GM12801 (cell line): ENCODE results near the gene USP24.

Experiments
- TF ChIP-seq, protein P1 (sequence below): IDR thresholded peaks from one replicate; pipeline ENCODE4 v1.5.1; 2011; ENCODE audit warnings: control low read depth; ENCODE audit not compliant: insufficient read length; ENCODE audit errors: extremely low read depth

The USP24 gene

DNA sequence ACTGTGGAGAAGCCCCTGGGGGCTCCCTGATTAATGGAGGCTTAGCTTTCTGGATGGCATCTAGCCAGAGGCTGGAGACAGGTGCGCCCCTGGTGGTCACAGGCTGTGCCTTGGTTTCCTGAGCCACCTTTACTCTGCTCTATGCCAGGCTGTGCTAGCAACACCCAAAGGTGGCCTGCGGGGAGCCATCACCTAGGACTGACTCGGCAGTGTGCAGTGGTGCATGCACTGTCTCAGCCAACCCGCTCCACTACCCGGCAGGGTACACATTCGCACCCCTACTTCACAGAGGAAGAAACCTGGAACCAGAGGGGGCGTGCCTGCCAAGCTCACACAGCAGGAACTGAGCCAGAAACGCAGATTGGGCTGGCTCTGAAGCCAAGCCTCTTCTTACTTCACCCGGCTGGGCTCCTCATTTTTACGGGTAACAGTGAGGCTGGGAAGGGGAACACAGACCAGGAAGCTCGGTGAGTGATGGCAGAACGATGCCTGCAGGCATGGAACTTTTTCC, 151.0 kb downstream of the USP24 start:
- TF ChIP-seq, protein P1, sequence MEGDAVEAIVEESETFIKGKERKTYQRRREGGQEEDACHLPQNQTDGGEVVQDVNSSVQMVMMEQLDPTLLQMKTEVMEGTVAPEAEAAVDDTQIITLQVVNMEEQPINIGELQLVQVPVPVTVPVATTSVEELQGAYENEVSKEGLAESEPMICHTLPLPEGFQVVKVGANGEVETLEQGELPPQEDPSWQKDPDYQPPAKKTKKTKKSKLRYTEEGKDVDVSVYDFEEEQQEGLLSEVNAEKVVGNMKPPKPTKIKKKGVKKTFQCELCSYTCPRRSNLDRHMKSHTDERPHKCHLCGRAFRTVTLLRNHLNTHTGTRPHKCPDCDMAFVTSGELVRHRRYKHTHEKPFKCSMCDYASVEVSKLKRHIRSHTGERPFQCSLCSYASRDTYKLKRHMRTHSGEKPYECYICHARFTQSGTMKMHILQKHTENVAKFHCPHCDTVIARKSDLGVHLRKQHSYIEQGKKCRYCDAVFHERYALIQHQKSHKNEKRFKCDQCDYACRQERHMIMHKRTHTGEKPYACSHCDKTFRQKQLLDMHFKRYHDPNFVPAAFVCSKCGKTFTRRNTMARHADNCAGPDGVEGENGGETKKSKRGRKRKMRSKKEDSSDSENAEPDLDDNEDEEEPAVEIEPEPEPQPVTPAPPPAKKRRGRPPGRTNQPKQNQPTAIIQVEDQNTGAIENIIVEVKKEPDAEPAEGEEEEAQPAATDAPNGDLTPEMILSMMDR: no peak

DNA sequence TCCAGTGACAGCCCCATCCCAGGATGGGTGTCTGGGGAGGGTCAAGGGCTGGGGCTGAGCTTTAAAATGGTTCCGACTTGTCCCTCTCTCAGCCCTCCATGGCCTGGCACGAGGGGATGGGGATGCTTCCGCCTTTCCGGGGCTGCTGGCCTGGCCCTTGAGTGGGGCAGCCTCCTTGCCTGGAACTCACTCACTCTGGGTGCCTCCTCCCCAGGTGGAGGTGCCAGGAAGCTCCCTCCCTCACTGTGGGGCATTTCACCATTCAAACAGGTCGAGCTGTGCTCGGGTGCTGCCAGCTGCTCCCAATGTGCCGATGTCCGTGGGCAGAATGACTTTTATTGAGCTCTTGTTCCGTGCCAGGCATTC, 151.6 kb downstream of the USP24 start:
- TF ChIP-seq, protein P1: no peak

DNA sequence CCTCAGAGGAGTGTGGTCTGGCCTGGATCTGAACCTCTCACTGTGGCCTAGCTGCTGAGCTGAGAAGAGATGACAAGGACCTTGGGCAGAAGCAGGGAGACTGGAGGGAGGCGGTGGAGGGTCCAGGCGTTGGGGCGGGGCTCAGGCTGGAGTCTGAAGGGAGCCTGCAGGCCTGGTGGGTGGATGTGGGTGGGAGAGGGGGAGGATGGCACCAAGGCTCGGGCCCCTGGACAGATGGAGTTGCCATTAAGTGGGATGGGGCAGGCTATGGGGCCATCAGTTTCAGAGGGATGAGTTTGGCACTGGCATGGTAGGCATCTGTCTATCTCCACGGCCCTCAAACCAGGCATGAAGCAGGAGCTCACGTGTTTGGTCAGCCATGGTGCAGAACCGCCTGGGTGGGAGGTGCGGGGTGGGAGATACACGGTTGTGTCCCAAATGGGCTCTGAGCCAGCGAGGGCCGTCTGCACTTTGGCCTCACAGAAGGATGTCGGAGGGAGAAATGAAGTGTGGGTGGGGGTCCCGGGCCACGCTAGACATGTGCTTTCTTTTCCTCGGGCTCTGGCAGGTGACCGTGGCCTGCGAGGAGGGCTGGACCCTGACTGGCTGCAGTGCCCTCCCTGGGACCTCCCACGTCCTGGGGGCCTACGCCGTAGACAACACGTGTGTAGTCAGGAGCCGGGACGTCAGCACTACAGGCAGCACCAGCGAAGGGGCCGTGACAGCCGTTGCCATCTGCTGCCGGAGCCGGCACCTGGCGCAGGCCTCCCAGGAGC, 152.2 kb downstream of the USP24 start:
- TF ChIP-seq, protein P1: no peak

DNA sequence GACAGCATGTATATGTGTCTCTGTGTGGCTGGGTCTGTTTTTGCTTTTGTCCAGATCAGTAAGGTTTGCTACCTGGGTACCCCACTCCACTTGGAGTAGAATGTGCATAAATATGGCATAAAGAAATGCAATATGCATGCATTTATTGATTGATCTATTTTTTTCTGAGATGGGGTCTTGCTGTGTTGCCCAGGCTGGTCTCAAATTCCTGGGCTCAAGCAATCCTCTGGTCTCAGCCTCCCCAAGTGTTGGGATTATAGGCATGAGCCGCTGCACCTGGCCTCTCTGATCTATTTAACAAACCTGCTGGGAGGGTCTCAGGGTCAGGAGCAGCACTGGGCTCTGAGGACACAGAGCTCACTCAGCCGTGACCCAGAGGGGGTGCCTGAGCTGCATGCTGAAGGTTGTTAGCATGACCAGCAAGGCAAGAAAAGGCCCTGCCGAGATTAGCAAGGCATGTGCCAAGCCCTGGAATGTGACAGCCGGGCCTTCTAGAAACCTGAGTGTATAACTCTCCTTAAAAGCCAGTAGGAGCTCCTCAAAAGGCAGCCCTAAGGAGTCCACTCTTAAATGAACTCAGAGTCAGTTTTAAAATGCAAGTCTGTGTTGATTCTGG, 153.3 kb downstream of the USP24 start:
- TF ChIP-seq, protein P1: no peak

DNA sequence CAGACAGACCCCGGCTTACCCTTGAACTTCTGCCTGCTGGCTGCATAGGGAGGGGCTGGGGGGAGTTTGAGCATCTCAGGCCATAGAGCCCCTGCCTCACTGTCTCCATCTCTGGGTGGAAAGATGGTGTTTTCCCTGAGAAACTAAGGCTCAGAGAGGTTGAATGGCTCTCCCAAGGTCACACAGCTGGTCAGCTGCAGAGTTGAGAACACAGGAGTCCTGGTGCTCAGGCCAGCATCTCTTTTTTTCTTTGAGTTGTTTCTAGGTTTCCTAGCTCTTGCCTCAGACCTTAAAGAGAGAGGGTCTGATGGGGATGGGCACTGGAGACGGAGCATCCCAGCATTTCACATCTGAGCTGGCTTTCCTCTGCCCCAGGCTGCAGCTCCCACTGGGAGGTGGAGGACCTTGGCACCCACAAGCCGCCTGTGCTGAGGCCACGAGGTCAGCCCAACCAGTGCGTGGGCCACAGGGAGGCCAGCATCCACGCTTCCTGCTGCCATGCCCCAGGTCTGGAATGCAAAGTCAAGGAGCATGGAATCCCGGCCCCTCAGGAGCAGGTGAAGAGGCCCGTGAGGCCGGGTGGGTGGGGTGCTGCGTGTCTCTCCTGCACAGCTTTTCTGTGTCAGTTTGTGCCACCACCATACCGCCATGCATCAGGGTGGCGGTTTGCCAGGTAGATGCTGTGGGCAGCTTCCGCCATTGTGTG, 154.0 kb downstream of the USP24 start:
- TF ChIP-seq, protein P1: no peak

DNA sequence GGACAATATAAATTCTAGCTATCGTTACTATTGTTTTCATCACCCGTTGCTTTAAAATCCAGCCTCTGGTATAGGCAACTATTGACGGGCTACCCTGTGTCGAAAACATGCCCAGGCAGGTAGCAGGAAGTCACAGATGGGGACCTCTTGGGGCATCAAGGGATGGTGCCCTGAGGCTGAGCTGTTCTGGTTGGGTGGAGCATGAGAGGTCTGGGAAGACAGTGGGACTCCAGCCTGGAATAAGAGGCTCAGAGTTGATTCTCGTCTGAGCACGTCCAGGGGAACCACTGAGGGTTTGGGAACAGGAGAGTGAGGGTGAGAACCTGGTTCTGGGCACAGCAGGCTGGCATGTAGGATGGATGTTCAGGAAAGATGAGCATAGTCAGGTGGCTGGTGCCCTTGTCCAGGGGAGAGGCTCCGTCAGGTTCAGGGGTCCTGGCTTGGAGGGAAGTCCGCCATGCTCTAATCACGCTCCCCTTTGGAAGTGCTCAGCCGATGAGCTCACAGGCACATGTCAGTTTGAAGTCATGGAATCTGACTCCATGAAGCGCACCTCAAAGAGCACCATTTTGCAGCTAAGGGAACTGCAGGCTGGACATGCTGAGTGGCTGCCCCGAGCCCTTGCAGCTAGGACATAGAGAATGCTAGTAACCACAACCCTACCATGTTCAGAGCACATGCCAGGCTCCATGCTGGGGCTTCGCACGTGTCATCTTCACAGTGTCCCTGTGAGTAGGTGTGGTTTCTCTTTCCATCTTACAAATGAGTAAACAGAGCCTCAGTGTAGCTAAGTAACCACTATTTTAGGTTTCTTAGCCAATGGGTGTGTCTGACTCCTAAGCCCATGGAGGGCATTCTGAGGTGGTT, 154.8 kb downstream of the USP24 start:
- TF ChIP-seq, protein P1: no peak
